M059J (cell line): ENCODE data around the gene PRR23E. TPM values are rescaled to one million over a fixed set of nuclear protein-coding genes. Genes with fewer than 3 reads are reported as not detected.

Source experiments
- DNase-seq: peaks from one replicate; pipeline ENCODE4 v3.0.0-alpha.2; 2012; ENCODE audit warnings: low read depth
- total RNA-seq: library from RNA; depleted of rRNA; stranded (reverse); fragments of >200 nt; shearing (Covaris generic); gene quantifications from 2 replicates; pipeline ENCODE4 v1.2.3, GENCODE V29; 2014; rRNA removed

PRR23E gene, protein sequence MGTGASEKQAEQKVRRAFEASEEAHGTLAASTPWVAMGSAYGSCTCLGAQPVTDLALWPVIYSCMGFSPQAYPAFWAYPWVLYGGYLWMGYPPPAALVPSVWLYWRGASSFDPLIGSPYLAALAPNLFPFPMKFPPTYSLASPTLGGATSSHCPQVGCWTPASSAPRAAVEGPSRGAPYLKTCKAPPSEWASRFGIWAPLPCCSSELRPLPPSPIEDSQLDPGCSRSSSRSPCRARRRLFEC
- not detected in 2 replicates for total RNA-seq

DNA sequence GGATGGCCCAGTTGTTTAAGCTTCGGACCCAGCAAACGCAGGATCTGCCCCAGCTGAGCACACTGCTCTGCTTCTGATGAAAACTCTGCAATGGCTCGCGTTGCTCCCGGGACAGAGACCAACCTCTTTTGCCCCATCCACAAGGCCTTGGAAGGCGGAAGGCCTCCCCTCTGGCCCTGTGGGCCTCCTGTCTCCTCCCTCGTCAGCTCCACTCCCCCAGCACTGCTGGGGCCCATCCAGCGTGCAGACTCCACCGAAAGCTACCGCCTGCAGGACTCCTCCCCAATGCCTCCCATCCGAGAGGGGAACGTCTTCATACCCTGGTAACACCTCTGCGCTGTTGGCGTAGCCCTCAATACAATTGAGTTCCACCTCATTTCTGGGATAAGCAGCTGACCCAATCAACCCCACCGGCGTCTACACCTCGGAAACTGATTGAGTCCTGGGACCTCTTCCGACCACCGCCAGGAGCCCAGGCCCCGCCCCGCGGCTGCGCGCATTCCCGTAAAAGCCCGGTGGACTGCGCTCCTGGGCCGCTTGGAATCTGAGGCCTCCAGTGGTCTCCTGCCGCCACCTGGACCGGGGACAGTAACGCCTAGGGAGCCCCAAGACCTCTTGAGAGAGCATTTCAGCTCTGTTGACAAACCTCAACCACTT lies at the start of gene PRR23E:
Gene PRR23E, plus strand, starts transcription at position 556 of the 657 bp plus-strand sequence. CDS start 3,555 bp downstream, outside the sequence.
- DNase-seq, result no peak

DNA sequence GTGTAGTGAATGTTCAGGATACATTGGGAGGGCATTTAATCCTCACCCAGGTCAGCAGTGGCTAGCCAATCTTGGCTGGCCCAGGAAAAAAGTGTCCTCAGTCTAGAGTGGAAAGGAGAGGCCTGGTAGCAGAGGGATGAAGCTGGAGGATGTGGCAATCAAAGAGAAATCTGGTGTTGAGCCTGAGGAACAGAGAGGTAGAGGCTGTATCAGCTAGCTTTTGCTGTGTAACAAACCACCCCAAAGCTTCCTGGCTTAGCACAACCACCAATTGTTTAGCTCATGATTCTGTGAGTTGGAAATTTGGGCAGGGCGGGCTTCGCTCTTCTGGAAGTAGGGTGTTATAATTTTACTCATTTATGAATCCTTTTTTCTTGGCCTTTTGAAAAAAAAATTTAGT lies 49.8 kb upstream of the PRR23E start:
- no peak for DNase-seq

DNA sequence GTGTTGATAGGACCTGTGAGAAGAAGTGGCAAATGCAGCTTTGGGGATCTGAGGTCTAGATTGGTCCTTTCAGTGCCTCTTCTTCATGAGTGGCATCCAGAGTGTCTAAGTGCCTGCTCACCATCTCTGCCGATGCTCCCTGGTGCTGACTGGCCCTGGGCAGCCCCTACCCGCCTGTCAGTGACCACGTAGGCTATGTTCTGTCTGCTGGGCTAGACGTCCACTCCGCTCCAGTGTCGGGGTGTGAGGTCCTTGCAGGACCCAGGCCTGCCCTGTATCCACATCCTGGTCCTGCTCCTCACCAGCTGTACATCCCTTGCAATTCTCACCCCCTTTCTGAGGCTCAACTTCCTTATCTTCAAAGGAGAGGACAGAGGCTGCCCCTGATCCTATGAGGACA lies 48.3 kb upstream of the PRR23E start:
- DNase-seq, result no peak

DNA sequence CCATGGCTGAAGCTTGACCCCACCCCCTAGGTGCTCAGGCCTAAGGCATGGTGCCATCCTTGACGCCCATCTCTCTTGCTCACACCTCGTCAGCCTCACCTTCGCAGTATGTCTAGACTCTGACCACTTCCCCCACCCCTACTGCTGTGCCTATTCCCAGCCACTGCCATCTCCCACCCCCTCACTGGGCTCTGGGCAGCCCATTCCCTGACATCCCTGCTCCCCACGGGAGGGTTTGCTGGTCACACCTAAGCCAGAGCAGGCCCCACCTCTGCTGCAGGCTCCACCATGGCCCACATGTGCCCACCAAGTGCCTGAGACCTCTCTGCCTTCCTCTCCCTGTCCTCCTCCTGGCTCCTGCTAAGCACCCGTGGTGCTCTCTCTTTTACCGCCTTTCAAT lies 47.7 kb upstream of the PRR23E start:
- no peak for DNase-seq

DNA sequence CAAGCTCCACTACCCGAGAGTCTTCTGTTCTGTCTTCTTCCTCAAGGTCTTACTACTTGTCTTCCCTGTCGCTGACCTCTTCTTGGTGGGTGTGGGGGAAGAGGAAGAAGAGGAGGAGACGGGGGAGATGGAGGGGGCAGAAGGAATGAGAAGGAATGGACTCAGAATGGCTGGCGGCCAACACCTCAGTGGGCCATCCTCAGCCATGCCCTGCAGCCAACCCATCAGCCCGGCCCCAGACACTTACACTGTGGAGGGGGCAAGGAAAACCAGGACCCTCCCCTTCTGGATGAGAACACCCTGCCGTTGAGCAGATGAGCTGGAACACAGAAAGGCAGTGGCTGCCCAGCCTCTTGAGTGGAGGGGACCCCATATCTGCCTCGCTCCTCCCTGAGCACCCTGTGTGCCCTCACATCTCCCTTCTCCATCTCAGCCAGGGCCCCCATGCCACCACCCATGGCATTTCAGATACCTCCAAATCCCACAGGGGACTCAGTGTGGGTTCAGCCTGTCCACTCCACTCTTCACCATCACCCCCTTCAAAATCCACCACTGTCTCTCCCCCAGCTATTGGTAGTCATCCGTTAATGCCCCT lies 45.5 kb upstream of the PRR23E start:
- DNase-seq, result no peak

DNA sequence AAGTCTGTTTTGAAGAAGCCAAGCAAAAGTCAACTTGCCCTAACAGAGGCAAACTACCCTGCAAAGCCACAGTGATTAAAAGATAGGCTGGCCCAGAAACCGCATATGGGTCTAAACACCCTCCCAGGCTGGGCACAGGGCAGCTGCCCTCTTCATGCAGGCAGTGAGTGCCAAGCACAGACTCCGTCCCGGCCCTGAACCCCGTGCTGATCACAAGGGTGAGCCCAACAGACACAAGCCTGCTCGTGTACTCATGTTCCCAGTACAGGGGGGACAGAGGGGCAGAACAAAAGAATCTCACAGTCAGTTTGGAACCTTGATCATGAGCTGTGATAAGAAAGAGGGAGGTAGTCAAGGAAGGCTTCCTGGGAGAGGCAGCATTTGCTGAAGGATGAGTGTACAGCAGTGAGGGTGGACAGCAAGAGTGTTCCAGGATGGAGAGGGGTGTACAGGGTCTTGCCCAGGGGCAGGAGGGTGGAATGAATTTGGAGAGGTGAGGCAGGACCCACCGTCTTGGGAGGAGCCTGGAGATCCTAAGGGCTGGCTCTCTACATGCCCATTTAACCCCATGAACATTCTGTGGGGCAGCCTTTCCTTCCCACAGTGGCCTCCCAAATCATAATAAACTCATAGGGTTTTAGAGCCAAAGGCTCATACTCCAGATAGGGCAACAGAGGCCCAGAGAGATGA lies 43.2 kb upstream of the PRR23E start:
- no peak for DNase-seq

DNA sequence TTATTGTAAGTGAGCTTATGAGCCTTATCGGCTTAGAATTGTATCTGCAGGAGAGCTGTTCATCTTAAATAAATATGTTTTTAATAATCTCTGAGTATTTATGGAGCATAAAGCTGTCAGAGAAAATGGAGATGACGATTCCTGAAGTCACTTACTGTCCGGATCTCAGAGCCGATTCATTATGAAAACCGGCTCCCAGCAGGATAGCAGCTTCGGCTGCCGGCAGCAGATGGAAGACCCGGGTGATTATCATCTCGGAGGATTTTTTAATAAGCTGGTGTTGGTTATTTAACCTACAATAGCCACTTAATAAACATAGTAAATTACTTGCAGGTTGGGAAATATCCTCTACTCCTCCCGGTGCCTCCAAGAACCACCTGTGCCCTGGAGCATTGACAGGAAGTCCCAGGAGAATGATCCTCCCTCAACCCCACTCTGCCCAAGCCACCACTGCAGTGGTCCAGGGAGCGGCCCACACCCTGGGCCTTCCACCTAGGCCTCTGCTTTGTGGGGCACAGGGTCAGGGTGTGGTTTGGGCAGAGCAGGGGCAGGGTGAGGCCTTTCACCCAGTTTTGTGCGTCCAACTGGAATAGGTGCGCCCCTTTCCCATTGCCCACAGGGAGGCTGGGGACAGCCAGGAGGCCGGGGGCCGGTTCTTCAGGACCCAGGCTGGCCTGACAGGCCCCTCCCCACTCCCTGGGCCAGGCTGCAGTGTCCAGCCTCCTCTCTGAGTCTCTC lies 42.2 kb upstream of the PRR23E start:
- DNase-seq, result no peak

DNA sequence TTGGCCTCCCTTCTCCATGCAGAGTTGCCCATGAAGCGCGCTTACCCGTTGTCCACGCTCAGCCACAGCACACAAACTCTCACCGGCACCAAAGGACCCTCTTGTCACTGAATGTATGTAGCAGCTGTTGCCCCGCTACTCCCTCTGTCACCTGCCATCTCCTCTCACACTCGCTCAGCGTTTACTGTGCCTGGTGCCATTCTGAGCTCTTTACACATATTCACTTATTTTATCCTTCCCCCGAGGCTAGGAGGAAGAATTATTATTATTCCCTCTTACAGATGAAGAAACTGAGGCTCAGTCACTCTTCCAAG lies 41.7 kb upstream of the PRR23E start:
- DNase-seq, result no peak

DNA sequence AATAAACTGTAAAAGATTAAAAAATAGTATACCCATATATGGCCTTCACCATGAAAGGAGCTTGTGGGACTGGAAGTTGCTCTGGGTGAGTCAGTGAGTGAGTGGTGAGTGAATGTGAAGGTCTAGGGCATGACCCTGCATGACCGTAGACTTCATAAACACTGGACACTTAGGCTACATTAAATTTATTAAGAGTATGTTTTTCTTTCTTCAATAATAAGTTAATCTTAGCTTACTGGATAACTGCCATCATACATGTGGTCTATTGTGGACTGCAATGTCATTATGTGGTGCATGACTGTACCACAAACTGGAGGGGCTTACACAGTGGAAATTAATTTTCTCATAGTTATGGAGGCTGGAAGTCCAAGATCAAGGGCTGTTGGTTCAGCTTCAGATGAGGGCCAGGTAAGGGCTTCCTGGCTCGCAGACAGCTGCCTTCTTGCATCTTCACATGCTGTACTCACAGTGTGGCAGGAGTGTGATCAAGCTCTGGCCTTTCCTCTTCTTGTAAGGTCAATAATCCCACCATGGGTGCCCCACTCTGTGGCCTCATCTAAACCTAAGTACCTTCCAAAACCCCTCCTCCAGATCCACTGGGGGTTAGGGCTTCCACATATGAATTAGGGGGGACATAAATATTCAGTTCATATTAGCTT lies 40.8 kb upstream of the PRR23E start:
- DNase-seq, result peak; percentile 75

DNA sequence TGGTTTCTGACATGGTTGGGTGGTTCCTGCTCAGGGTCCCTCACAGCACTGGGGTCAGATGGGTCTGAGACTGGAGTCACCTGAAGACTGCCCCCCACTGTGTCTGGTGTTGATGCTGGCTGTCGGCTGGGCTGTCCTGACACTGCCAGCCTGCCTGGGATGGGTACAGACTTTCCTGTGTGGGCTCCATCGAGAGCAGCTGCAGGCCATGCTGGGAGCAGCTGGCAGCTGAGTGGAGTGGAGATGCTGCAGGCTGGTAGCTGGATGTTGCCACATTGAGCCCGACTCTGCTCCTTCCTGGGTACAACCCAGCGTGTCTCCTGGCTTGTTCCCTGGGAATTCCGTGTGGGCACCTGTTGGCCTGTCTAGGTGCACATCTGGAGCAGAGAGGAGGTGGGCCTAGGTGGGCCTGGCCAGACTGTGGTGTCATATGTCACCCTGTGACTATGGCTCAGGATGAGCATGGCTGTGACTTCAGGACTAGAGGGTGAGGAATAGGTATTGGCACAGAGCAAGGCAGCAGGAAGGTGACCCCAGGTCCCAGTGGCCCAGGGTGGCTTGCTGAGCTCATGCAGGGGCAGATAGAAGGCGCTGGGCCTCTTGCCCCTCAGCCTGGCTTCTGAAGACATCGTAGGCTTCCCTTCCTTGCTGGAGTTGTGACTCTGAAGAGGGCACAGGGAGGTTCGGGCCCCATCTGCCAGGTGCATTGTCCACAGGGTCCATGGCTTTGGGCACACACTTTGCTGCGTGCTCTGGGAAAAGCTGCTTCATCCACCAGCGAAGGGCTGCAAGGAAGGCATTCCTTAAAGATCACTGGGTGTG lies 40.0 kb upstream of the PRR23E start:
- DNase-seq, result no peak

DNA sequence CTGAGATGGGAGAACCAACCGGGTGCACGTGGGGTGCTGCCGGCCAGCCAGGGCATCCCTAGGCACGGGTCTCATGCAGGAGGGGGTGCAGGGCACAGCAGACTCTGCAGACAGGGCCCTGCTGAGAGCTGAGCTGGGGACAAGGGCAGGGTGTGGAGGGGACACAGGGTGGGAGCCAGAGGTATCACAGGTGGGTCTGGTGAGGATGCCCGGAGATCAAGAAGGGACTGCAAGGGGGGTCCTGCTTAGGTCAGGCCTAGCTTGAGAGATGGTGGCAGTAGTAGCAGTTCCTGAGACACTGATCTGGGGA lies 39.5 kb upstream of the PRR23E start:
- no peak for DNase-seq

DNA sequence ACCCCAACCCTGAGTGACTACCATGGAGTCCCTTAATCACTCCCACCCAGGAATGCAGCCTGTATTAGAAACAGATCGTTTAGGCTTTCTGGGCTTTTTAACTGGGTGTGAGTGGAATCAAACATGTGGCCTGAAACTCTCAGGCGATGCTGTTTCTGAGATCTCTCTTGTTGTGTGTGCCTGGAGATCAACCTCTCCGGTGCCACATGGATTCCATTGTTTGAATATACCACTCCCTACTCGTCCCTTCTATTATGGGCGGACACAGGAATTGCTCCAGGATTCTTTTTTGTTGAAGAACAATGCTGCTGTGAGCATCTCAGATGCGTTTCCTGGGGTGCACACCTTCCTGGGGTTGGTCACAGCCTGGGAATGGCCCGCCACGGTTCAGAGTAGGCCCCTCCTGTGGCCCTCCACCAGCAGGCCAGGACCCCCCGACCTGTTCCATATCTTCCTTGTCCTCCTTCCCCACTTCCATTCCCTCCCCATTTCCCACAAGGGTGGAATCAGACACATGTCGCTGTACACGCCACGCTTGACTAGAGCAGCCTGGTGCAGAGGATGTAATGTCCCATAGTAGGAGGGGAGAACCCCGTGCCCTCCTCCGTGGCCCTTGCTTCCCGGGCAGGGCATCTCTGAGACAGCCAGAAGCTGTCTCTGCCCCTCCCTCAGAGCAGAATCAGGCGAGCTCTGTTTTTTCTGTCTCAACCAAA lies 36.4 kb upstream of the PRR23E start:
- no peak for DNase-seq

DNA sequence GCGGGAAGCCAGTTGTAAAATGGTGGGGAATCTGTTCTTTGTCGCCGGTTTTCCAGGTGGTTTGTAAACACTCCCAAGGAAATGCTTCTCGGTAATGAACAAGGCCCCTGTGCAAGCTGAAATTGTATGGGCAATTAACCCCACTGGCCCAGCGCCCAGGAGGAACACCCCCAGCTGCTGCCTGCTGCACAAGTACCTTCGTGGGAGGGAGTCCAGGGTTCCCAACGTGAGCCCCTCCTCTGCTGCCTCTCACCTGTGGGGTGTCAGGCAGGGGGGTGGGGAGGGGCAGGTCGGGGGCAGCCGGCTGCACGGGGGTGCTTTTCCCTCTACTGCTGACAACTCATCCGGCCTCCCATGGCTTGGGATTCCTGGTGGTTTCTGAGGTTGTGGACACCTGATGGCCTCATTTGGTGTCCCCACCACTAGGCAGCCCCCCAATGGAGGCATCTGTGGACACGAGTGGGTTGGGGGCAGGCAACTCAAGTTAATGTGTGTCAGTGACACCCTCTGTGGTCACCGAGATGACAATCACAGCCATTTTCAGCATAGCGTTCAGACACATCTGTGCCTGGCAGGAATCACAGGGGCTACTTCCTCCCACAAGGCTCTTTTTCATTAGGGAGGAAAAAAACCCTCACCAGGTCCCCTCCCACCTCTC lies 35.6 kb upstream of the PRR23E start:
- no peak for DNase-seq

DNA sequence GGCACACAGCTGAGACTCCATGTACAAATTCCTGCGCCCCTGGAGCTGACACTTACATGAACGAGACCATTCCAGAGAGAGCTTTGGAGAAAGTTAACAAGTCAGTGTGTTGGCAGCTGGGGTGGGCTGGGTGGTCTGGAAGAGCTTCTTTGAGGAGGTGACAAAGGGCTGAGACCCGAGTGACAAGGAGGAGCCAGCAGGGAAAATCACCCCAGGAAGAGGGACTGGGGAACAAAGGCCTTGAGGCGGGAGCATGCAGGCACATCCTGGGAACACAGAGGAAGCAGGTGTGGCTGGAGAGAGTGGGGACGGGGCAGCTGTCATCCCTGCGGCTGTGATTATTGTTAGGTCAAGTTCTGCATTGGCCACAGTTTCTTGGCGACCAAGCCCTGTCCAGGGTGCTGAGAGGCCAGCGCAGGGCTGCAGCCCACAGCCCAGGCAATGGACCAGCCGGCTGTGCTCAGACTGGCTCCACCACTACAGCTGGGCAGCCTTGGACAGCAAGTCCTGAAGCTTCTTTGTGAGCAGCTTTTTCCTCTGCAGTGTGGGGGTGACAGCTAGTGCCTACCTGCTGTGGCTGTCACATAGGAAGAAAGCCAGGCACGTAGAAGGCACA lies 34.2 kb upstream of the PRR23E start:
- DNase-seq, result peak; percentile 25

DNA sequence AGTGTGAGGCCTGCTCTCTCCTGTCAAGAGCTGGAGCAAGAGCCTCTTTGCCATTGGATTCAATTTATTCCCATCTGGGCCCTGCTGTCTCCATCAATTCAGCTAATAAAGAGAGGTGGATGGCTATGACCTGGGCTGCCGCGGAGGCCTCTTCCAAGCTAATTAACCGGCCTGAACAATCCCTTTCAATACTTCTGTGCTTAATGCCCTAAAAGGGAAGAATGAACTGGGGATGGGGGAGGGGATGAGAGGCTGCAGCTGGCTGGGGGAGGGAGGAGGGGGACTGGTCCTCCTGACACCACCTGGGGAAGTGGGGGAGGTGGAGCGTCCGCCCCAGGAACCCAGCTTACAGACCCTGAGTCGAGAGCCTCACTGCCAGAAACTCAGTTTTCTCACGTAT lies 33.4 kb upstream of the PRR23E start:
- DNase-seq, result no peak

DNA sequence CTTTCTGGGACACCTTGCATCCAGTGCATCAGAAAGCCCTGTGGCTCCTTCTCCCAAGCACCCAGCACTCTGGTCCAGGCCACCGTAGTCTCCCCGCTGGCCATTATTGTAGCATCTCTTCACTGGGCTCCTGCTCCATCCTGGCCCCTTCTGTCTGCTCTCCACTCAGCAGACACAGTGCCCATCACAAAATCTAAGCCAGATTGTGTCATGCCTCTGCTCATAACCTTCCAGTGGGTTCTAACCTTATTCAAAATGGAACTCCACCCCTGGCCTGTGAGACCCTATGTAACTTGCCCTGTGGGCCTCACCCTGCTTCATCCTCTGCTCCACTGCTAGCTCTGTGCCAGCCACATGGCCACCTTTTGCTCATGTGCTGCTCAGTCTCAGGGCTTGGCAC lies 31.7 kb upstream of the PRR23E start:
- no peak for DNase-seq

DNA sequence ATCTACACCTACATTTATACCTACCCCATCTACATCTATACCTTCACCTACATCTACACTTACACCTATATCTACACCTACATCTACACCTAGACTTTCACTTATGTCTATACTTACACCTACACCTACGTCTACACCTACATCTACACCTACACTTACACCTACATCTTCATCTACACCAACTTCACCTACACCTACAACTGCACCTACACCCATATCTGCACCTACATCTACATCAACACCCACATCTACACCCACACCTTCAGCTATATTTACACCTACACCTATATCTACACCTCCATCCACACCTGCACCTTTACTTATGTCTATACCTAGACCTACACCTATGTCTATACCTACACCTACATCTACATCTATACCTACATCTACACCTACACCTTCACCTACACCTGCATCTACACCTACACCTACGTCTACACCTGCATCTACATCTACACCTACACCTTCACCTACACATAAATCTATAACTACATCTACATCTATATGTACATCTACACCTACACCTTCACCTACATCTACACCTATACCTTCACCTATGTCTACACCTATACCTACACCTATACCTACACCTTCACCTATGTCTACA lies 30.9 kb upstream of the PRR23E start:
- no peak for DNase-seq

DNA sequence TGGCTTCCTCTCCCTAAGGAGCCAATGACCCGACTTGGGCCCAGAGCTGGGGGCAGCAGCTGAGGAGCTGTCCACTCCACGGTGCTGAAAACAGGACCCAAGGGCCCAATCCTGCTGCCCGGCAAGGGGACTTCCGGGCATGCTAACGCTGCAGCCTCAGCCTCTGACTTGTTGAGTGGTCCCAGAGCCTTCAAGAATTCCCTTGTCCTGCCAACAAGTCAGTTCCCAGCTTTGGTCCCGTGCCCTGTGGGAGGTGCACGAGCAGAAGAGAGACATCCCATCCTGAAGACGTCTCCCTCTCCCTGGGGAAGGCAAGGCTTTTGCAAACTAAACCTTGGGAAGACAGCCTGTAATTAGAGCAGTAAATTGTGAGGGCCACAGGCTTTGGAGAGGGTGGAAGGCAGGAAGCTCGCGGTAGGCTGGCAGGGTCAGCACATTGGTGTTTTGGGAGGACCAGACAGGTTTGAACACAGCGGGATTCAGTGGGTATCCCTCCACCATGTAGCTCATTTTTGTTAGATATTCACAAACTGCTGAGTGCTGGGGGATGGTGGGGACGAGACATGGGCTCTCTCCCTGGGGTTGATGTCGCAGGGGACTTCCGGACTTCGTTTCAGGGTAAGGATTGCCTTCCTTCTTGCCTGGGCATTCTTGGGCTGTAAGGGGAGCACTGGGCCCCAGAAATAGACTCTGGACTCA lies 29.8 kb upstream of the PRR23E start:
- no peak for DNase-seq
